Central memory CD8-positive, alpha-beta T cell (primary cell): Measurements from ENCODE around the gene MAPK12.

Experiments
- ATAC-seq: fragments of 150-1000 bp; cut with Tn5 transposase; replicated peaks from 2 replicates; pipeline ENCODE4 v1.10.0; 2022; ENCODE audit warnings: mild to moderate bottlenecking, moderate FRiP score, moderate number of reproducible peaks; ENCODE audit not compliant: poor library complexity, severe bottlenecking; ENCODE audit errors: extremely low read depth
- DNase-seq, 2 donors: peaks; one replicate each; pipeline ENCODE4 v3.0.0; 2021; ENCODE audit warnings: low spot score in 2 of 2
- H3K27ac Mint-ChIP-seq: one replicate; pipeline ENCODE4 v1.8.0; 2022; ENCODE audit warnings: low read depth, mild to moderate bottlenecking, moderate library complexity, mixed read lengths
- H3K27me3 Mint-ChIP-seq: one replicate; pipeline ENCODE4 v1.8.0; 2022; ENCODE audit warnings: mixed read lengths
- H3K36me3 Mint-ChIP-seq: one replicate; pipeline ENCODE4 v1.8.0; 2022; ENCODE audit warnings: mild to moderate bottlenecking, moderate library complexity, mixed read lengths; ENCODE audit not compliant: insufficient read depth
- H3K4me1 Mint-ChIP-seq: one replicate; pipeline ENCODE4 v1.8.0; 2022; ENCODE audit warnings: mixed read lengths
- H3K4me3 Mint-ChIP-seq: one replicate; pipeline ENCODE4 v1.8.0; 2022; ENCODE audit warnings: mild to moderate bottlenecking, moderate library complexity, mixed read lengths
- H3K9me3 Mint-ChIP-seq: one replicate; pipeline ENCODE4 v1.8.0; 2022; ENCODE audit warnings: mixed read lengths

The MAPK12 gene

GRCh38 chr22:50296658-50297490 is 35.4 kb upstream of the MAPK12 start:
- Mint-ChIP-seq H3K27ac (no peak overlapping the region), H3K4me1 (peaks cover 6% of the 10 kb centered on the region), H3K4me3 (no peak overlapping the region), H3K9me3 (no peaks in the 10 kb centered on the region), H3K27me3 (peaks cover 12% of the 10 kb centered on the region), H3K36me3 (no peaks in the 10 kb centered on the region)
- DNase-seq, result no peak
- ATAC-seq, result no peak

GRCh38 chr22:50294319-50294656 is 32.8 kb upstream of the MAPK12 start:
- Mint-ChIP-seq H3K9me3 (no peaks in the 10 kb centered on the region), H3K27me3 (peaks cover 22% of the 10 kb centered on the region), H3K4me3 (no peak overlapping the region), H3K4me1 (peaks cover 6% of the 10 kb centered on the region), H3K27ac (no peak overlapping the region), H3K36me3 (no peaks in the 10 kb centered on the region)
- DNase-seq (no peak), ATAC-seq (no peak)

GRCh38 chr22:50293441-50294318 is 32.2 kb upstream of the MAPK12 start:
- Mint-ChIP-seq H3K9me3 (no peaks in the 10 kb centered on the region), H3K4me1 (peaks cover 6% of the 10 kb centered on the region), H3K27me3 (peaks cover 22% of the 10 kb centered on the region), H3K27ac (no peak overlapping the region), H3K4me3 (no peak overlapping the region), H3K36me3 (no peaks in the 10 kb centered on the region)
- ATAC-seq (no peak), DNase-seq (no peak)

GRCh38 chr22:50292643-50293440 is 31.4 kb upstream of the MAPK12 start:
- ATAC-seq, result no peak
- no peaks in the 10 kb centered on the region for H3K9me3 Mint-ChIP-seq
- H3K4me3 Mint-ChIP-seq, result no peak overlapping the region
- no peak overlapping the region for H3K27ac Mint-ChIP-seq
- peaks cover 6% of the 10 kb centered on the region for H3K4me1 Mint-ChIP-seq
- H3K36me3 Mint-ChIP-seq, result no peaks in the 10 kb centered on the region
- DNase-seq, result no peak
- peaks cover 22% of the 10 kb centered on the region for H3K27me3 Mint-ChIP-seq

GRCh38 chr22:50289942-50290630 is 28.6 kb upstream of the MAPK12 start:
- ATAC-seq (no peak), DNase-seq (no peak)
- H3K4me1 Mint-ChIP-seq, result peaks cover 6% of the 10 kb centered on the region
- H3K27me3 Mint-ChIP-seq, result peaks cover 22% of the 10 kb centered on the region
- no peak overlapping the region for H3K27ac Mint-ChIP-seq
- no peaks in the 10 kb centered on the region for H3K36me3 Mint-ChIP-seq
- no peak overlapping the region for H3K4me3 Mint-ChIP-seq
- no peaks in the 10 kb centered on the region for H3K9me3 Mint-ChIP-seq

- peaks cover 6% of the 10 kb centered on the region for H3K4me1 Mint-ChIP-seq
- H3K27ac Mint-ChIP-seq, result no peak overlapping the region
- H3K36me3 Mint-ChIP-seq, result no peaks in the 10 kb centered on the region
- ATAC-seq, result no peak
- DNase-seq, result no peak
- no peaks in the 10 kb centered on the region for H3K9me3 Mint-ChIP-seq
- H3K4me3 Mint-ChIP-seq, result no peak overlapping the region
- H3K27me3 Mint-ChIP-seq, result peaks cover 22% of the 10 kb centered on the region
Measured at GRCh38 chr22:50289151-50289941, 27.9 kb upstream of the MAPK12 start.

GRCh38 chr22:50287731-50288130 is 26.2 kb upstream of the MAPK12 start:
- Mint-ChIP-seq H3K9me3 (no peaks in the 10 kb centered on the region), H3K27ac (no peak overlapping the region), H3K4me1 (peaks cover 4% of the 10 kb centered on the region), H3K36me3 (no peaks in the 10 kb centered on the region), H3K4me3 (no peak overlapping the region), H3K27me3 (peaks cover 18% of the 10 kb centered on the region)
- ATAC-seq, result no peak
- DNase-seq, result no peak

- Mint-ChIP-seq H3K36me3 (no peaks in the 10 kb centered on the region), H3K9me3 (no peaks in the 10 kb centered on the region), H3K4me3 (no peak overlapping the region), H3K27me3 (peaks cover 9% of the 10 kb centered on the region), H3K4me1 (no peaks in the 10 kb centered on the region), H3K27ac (no peak overlapping the region)
- ATAC-seq, result no peak
- DNase-seq, result no peak
Measured at GRCh38 chr22:50286701-50287318, 25.3 kb upstream of the MAPK12 start.

GRCh38 chr22:50286275-50286674 is 24.8 kb upstream of the MAPK12 start:
- peaks cover 3% of the 10 kb centered on the region for H3K27me3 Mint-ChIP-seq

GRCh38 chr22:50285568-50286229 is 24.2 kb upstream of the MAPK12 start:
- ATAC-seq (no peak), DNase-seq (no peak)
- H3K36me3 Mint-ChIP-seq, result no peaks in the 10 kb centered on the region
- no peak overlapping the region for H3K27ac Mint-ChIP-seq
- H3K4me3 Mint-ChIP-seq, result no peak overlapping the region
- H3K4me1 Mint-ChIP-seq, result no peaks in the 10 kb centered on the region
- H3K27me3 Mint-ChIP-seq, result no peaks in the 10 kb centered on the region
- no peaks in the 10 kb centered on the region for H3K9me3 Mint-ChIP-seq

More at GRCh38 chr22:50286275-50286674, 24.8 kb upstream of the MAPK12 start:
- Mint-ChIP-seq H3K27ac (no peak overlapping the region), H3K4me1 (no peaks in the 10 kb centered on the region), H3K4me3 (no peak overlapping the region), H3K9me3 (no peaks in the 10 kb centered on the region), H3K36me3 (no peaks in the 10 kb centered on the region)
- DNase-seq (no peak), ATAC-seq (no peak)

GRCh38 chr22:50284479-50284878 is 23.0 kb upstream of the MAPK12 start:
- Mint-ChIP-seq H3K4me1 (no peaks in the 10 kb centered on the region), H3K27me3 (no peaks in the 10 kb centered on the region), H3K4me3 (no peak overlapping the region), H3K27ac (no peak overlapping the region), H3K9me3 (no peaks in the 10 kb centered on the region), H3K36me3 (peaks cover under 1% of the 10 kb centered on the region)
- DNase-seq (no peak), ATAC-seq (no peak)
